LNCaP clone FGC (cell line): ENCODE data around the gene CHAMP1.
"Not testable (repeated sequence)": the region's sequence is repeated elsewhere in the genome, so short reads cannot be mapped to it uniquely, and the experiment has no call there.

ENCODE experiments used
- DNase-seq: peaks from one replicate; pipeline ENCODE4 v3.0.0-alpha.2; 2011; ENCODE audit warnings: low read depth
- H3K4me3 ChIP-seq: 2 replicates; pipeline ENCODE4 v1.5.1; 2011; ENCODE audit warnings: mild to moderate bottlenecking, low read depth, low read length, control low read depth
- TF ChIP-seq, protein P1 (sequence below): IDR thresholded peaks from 2 replicates; pipeline ENCODE4 v1.5.1; 2012; ENCODE audit warnings: mild to moderate bottlenecking; ENCODE audit not compliant: control insufficient read depth, insufficient read depth; ENCODE audit errors: extremely low read depth

Gene CHAMP1

DNA sequence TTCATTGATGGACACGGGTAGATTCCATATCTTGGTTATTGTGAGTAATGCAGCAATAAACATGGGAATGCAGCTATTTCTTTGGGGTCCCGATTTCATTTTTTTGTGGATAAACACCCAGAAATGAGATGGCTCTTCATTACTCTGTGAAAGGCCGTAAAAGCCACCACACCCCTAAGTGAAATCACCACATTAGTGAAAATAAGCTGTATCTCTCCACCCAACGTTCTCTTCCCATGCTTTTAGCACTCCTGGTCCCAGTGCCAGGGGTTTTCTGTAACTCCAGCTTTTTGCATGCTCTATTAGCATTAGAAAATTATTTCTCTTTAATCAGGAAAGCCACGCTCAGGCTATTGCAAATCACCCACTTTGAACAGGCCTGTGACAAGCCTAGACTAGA, 15.8 kb downstream of the CHAMP1 start:
- DNase-seq: no peak
- TF ChIP-seq, protein P1, sequence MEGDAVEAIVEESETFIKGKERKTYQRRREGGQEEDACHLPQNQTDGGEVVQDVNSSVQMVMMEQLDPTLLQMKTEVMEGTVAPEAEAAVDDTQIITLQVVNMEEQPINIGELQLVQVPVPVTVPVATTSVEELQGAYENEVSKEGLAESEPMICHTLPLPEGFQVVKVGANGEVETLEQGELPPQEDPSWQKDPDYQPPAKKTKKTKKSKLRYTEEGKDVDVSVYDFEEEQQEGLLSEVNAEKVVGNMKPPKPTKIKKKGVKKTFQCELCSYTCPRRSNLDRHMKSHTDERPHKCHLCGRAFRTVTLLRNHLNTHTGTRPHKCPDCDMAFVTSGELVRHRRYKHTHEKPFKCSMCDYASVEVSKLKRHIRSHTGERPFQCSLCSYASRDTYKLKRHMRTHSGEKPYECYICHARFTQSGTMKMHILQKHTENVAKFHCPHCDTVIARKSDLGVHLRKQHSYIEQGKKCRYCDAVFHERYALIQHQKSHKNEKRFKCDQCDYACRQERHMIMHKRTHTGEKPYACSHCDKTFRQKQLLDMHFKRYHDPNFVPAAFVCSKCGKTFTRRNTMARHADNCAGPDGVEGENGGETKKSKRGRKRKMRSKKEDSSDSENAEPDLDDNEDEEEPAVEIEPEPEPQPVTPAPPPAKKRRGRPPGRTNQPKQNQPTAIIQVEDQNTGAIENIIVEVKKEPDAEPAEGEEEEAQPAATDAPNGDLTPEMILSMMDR: no peak
- no peak overlapping the region for H3K4me3 ChIP-seq

DNA sequence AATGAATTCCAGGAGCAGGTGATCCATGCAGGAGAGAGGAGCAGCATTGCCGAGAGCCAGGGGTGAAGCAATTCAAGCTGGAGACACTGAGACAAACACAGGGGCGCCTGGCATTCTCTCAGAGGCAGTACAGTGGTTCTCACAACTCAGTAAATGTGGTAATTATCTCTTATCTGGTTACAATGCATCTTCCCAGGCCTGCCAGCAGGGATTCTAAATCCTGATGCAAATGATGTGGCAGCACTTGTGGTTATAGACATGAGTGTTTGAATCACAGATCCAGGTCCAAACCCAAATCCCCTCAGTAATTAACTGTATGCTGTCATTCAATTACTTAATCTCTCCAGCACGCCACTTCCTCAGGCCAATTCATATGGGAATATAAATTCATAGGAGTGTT, 19.6 kb downstream of the CHAMP1 start:
- H3K4me3 ChIP-seq, DNase-seq: not testable (repeated sequence)

- no peak for DNase-seq
- no peak overlapping the region for H3K4me3 ChIP-seq
- TF ChIP-seq, protein P1: no peak
Observed at GRCh38 chr13:114334305-114335053, 20.2 kb downstream of the CHAMP1 start.

- not testable (repeated sequence) for H3K4me3 ChIP-seq, DNase-seq
Observed at GRCh38 chr13:114336457-114336856, 22.2 kb downstream of the CHAMP1 start.

GRCh38 chr13:114338959-114339358, 24.7 kb downstream of the CHAMP1 start:
- H3K4me3 ChIP-seq: no peak overlapping the region
- no peak for DNase-seq
- TF ChIP-seq, protein P1: no peak

DNA sequence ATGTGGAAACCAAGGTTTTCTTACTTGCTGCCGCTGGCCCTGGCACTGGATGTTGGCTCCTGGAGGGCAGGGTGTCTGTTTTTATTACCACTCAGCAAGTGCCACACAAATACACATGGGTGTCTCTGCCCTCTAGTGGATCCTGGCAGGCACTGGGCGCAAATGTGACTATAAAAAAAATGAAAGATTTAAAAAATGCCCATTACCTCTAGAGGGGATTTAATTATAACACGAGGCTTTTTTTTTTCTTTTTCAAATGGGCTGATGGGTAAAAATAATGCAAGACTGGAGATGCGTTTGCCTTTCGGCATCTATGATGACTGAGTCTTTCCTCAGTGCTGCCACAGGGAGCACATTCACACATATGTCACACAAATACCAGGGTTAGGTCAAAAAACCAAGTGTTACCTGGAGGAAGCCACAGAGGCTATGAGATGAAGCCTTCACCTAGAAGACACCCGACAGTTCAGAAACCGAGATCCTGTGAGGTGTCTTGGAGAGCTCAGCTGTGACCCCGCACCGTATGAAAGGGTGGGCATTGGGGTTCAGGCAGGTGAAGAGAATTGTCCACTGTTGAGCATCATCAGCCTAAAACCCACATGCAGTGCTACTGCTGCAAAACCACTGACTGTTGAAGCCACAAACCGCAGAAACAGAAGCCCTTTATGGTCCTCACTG, 25.7 kb downstream of the CHAMP1 start:
- TF ChIP-seq, protein P1: peak; percentile 70
- H3K4me3 ChIP-seq: no peak overlapping the region
- no peak for DNase-seq

- H3K4me3 ChIP-seq: no peak overlapping the region
- no peak for DNase-seq
- TF ChIP-seq, protein P1: no peak
Observed at GRCh38 chr13:114341003-114341777, 26.9 kb downstream of the CHAMP1 start.

DNA sequence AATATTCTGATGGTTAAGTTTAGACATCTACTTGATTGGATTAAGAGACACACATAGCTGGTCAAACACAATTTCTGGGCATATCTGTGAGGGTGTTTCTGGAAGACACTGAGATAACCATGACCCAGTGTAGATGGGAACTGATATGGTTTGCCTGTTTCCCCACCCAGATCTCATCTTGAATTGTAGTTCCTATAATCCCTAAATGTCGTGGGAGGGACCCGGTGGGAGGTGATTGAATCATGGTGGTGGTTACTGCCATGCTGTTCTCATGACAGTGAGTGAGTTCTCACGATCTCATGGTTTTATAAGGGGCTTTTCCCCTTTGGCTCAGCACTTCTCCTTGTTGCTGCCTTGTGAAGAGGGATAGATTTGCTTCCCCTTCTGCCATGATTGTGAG, 33.0 kb downstream of the CHAMP1 start:
- not testable (repeated sequence) for H3K4me3 ChIP-seq, DNase-seq
